ENCODE measurements around the gene DACT2. TPM values are rescaled to one million over a fixed set of nuclear protein-coding genes. Genes with fewer than 3 reads are reported as not detected.

The DACT2 gene
- total and polyA plus RNA-seq, 2 of the 8 experiments (the other 6 are each of a cell fraction or from before 2014, with no cell fraction given) = 2.9 to 3.1 TPM

DNA sequence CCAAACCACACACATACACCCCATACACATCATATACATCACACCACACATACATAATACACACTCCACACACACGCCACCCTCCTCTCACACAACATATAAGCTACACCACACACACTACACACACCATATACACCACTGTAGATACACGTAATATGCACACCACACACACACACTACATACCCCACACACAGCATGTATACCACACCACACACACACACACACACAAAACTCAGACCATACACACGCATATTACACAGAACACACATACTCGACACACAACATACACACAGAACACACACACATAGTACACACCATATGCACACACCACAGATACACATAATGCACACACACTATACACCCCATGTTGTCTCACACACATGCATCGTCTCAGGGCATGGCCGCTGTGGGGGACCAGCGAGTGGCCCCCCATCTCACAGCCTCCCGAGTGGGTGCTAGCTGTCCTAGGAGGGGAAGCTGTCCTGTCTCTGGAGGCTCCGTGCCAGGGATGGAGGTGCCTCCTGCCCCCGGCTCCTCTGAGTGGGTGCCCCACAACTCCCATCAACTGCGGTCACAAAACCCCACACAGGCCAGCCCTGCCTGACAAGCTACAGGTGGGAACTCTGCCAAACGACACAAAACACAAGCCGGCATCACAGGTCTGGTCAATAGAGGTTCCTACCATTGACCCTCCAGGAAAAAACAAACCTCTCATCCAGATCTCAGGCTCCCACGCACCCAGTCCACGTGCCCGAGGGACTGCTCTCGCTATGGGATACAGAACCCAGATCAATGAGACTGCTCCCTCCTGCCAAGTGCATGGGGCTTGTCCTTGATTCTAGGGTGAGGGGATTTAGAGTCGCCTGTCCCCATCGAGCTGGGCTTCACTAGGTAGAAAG, 49.1 kb downstream of the DACT2 start:
- no peak overlapping the region for H3K23ac ChIP-seq (ENCODE audit: insufficient read length)
- no peak overlapping the region for H2BK120ac ChIP-seq (replicated peaks; ENCODE audit: low read depth, low read length)
- H2BK20ac ChIP-seq (ENCODE audit: low read length) = no peak overlapping the region
- peaks cover 7% of the 10 kb centered on the region; the same call in 1 of the 2 replicates for H3K23me2 ChIP-seq (ENCODE audit: low read depth, low read length)
- no peak overlapping the region for H3K27ac ChIP-seq (ENCODE audit: low read depth, low read length)
- H2AFZ ChIP-seq (ENCODE audit: low read length) = no peak overlapping the region
- ChIA-PET POLR2A (ENCODE audit: partially characterized antibody) (no interaction called here), CTCF (ENCODE audit: partially characterized antibody) (no interaction called here)
- H3K27me3 ChIP-seq (replicated peaks in 1 of 4; ENCODE audit: control insufficient read depth in 3 of 4, extremely low read depth in 1 of 4, insufficient read depth in 3 of 4, low read length in 3 of 4) = no peaks in the 10 kb centered on the region; a peak in 1 of 7 replicates
- H3K14ac ChIP-seq (ENCODE audit: insufficient read length) = no peak overlapping the region
- no peaks in the 10 kb centered on the region for H3K79me1 ChIP-seq (ENCODE audit: low read depth, low read length)
- H3K4me3 ChIP-seq (ENCODE audit: extremely low read depth in 1 of 4, insufficient read depth in 2 of 4, low read depth in 3 of 4, low read length in 4 of 4) = no peak overlapping the region
- H3K4me2 ChIP-seq (ENCODE audit: insufficient read depth in 1 of 2, low read depth in 2 of 2, low read length in 2 of 2) = no peak overlapping the region
- no peak overlapping the region; a peak in 1 of 7 replicates for H3K9ac ChIP-seq (replicated peaks in 1 of 4; ENCODE audit: extremely low read depth in 1 of 4, low read depth in 3 of 4, low read length in 3 of 4)
- H3K9me3 ChIP-seq (ENCODE audit: insufficient read depth in 2 of 2, low read depth in 1 of 2, low read length in 1 of 2) = no peaks in the 10 kb centered on the region
- H2BK5ac ChIP-seq (ENCODE audit: low read depth, low read length) = no peak overlapping the region; the same call in 1 of the 2 replicates
- no peaks in the 10 kb centered on the region for H3K79me2 ChIP-seq (ENCODE audit: control insufficient read depth in 1 of 2, insufficient read depth in 2 of 2, low read length in 2 of 2)
- H2BK12ac ChIP-seq (ENCODE audit: low read depth, low read length) = peak overlapping the region; percentile 94; the same call in 1 of the 2 replicates
- H3K56ac ChIP-seq (replicated peaks; ENCODE audit: insufficient read length, low read depth, low read length) = peak overlapping the region; percentile 88
- H4K20me1 ChIP-seq (replicated peaks in 1 of 2; ENCODE audit: control insufficient read depth in 1 of 2, insufficient read depth in 2 of 2, low read length in 2 of 2) = peaks cover 0 to 4% of the 10 kb centered on the region in 2 experiments
- H3K18ac ChIP-seq (ENCODE audit: extremely low read depth, low read length) = no peak overlapping the region
- H3K4me1 ChIP-seq (replicated peaks in 1 of 4; ENCODE audit: control insufficient read depth in 3 of 4, insufficient read depth in 4 of 4, low read length in 3 of 4) = peaks cover 0 to 17% (median 8%) of the 10 kb centered on the region in 4 experiments; a peak in 6 of 7 replicates
- H2BK15ac ChIP-seq (ENCODE audit: low read length) = no peak overlapping the region
- DNase-seq (ENCODE audit: low read depth in 1 of 2, low spot score in 2 of 2) = no peak
- no peak overlapping the region for H3K4ac ChIP-seq (replicated peaks; ENCODE audit: insufficient read length, low read depth, low read length)
- WGBS, 2 experiments (ENCODE audit: extremely low coverage in 1 of 2, insufficient coverage in 1 of 2, insufficient read length in 1 of 2, insufficient replicate concordance in 2 of 2, low coverage in 1 of 2, low lambda C conversion rate in 2 of 2, missing lambda C conversion rate in 1 of 2) = 87 to 100% methylated on average over 1 to 19 of the region's 19 CpGs
- FAIRE-seq = no peak
- H3K36me3 ChIP-seq (ENCODE audit: control insufficient read depth in 2 of 4, insufficient read depth in 4 of 4, low read length in 3 of 4) = no peaks in the 10 kb centered on the region
- H4K91ac ChIP-seq (replicated peaks; ENCODE audit: insufficient read length, low read length) = peak overlapping the region; percentile 28
- peak overlapping the region; percentile 77; the same call in 1 of the 2 replicates for H2AK5ac ChIP-seq (ENCODE audit: low read depth, low read length)
- 0 out of 2 replicates have a peak overlapping the region, but pooled peaks have one; percentile 31 for H4K8ac ChIP-seq (ENCODE audit: extremely low read depth, insufficient read depth, low read length)
- H4K5ac ChIP-seq (ENCODE audit: insufficient read length, low read depth, low read length) = no peak overlapping the region
- TF ChIP-seq HDAC2 (IDR thresholded peaks at IDR 0.05; ENCODE audit: borderline replicate concordance in 1 of 2, low read depth in 2 of 2, low read length in 2 of 2) (no peak), ZNF274 (IDR thresholded peaks at IDR 0.05; ENCODE audit: borderline replicate concordance, extremely low read depth, low read length) (no peak), SP4 (IDR thresholded peaks at IDR 0.05; ENCODE audit: low read length) (no peak), GTF2F1 (IDR thresholded peaks at IDR 0.05; ENCODE audit: borderline replicate concordance, low read depth, low read length) (no peak), EZH2 (IDR thresholded peaks at IDR 0.05; ENCODE audit: low read depth, low read length, severe bottlenecking) (no peak), MAX (IDR thresholded peaks at IDR 0.05) (no peak), JUND (IDR thresholded peaks at IDR 0.05; ENCODE audit: low read length) (no peak), TCF12 (IDR thresholded peaks at IDR 0.05; ENCODE audit: low read depth, low read length) (no peak), GABPA (IDR thresholded peaks at IDR 0.05; ENCODE audit: borderline replicate concordance, insufficient read depth, low read length) (no peak), POLR2AphosphoS5 (IDR thresholded peaks at IDR 0.05; ENCODE audit: low read depth, low read length) (no peak)
- TF ChIP-seq, protein P1, sequence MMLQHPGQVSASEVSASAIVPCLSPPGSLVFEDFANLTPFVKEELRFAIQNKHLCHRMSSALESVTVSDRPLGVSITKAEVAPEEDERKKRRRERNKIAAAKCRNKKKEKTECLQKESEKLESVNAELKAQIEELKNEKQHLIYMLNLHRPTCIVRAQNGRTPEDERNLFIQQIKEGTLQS (IDR thresholded peaks at IDR 0.05; ENCODE audit: insufficient read depth, low read depth, low read length) = no peak
